WTC11 (cell line): ENCODE measurements around the gene GALNT9. TPM values are rescaled to one million over a fixed set of nuclear protein-coding genes. Genes with fewer than 3 reads are reported as not detected.

Experiments
- ATAC-seq: fragments of 200-7000 bp; cut with Tn5 transposase; 2 replicates; pipeline ENCODE4 v1.10.0; 2021; ENCODE audit warnings: mild to moderate bottlenecking, moderate library complexity
- CTCF ChIA-PET: fragments of 300-600 bp; sonication (Branson Sonifier 250); formaldehyde crosslinking; loops from one replicate; lab custom pipeline; 2021; ENCODE audit warnings: antibody characterized with exemption; lab: Charles Lee
- POLR2A ChIA-PET: fragments of 350-600 bp; sonication (Branson Sonifier 250); formaldehyde crosslinking; loops from one replicate; lab custom pipeline; 2021; ENCODE audit warnings: antibody characterized with exemption; lab: Charles Lee
- DNase-seq: peaks from one replicate; pipeline ENCODE4 v3.0.0; 2021; ENCODE audit warnings: low spot score
- H3K27ac Mint-ChIP-seq: 2 replicates; pipeline ENCODE4 v1.8.0; 2021; ENCODE audit warnings: mixed read lengths
- H3K27me3 Mint-ChIP-seq: 2 replicates; pipeline ENCODE4 v1.8.0; 2021; ENCODE audit warnings: low read depth, mild to moderate bottlenecking, moderate library complexity, mixed read lengths
- H3K36me3 Mint-ChIP-seq: 2 replicates; pipeline ENCODE4 v1.8.0; 2021; ENCODE audit warnings: mixed read lengths
- H3K4me1 Mint-ChIP-seq: 2 replicates; pipeline ENCODE4 v1.8.0; 2022; ENCODE audit warnings: mixed read lengths
- H3K4me3 Mint-ChIP-seq: 2 replicates; pipeline ENCODE4 v1.8.0; 2021; ENCODE audit warnings: mild to moderate bottlenecking, moderate library complexity, mixed read lengths
- H3K9me3 Mint-ChIP-seq: 2 replicates; pipeline ENCODE4 v1.8.0; 2021; ENCODE audit warnings: mixed read lengths
- ATF6 ChIP-seq: sonication (generic); formaldehyde crosslinking; IDR thresholded peaks from 2 replicates; pipeline ENCODE4 v1.8.1; 2023; ENCODE audit warnings: mild to moderate bottlenecking, missing genetic modification reagents
- CDX4 ChIP-seq: fragments of 250-450 bp; sonication (Bioruptor Pico); IDR thresholded peaks from 2 replicates; pipeline ENCODE4 v1.9.0; 2021; ENCODE audit warnings: moderate library complexity, mild to moderate bottlenecking, inconsistent platforms, borderline replicate concordance
- E2F5 ChIP-seq: sonication (generic); formaldehyde crosslinking; IDR thresholded peaks from 2 replicates; pipeline ENCODE4 v1.8.1; 2022; ENCODE audit warnings: mild to moderate bottlenecking, moderate library complexity, missing genetic modification reagents
- ELF4 ChIP-seq: sonication (generic); formaldehyde crosslinking; IDR thresholded peaks from 2 replicates; pipeline ENCODE4 v1.8.1; 2022; ENCODE audit warnings: low read depth, mild to moderate bottlenecking, moderate library complexity, missing genetic modification reagents
- ERG ChIP-seq: fragments of 250-450 bp; sonication (Bioruptor Pico); IDR thresholded peaks from 2 replicates; pipeline ENCODE4 v1.8.0; 2021; ENCODE audit warnings: mild to moderate bottlenecking
- ESRRA ChIP-seq: sonication (generic); formaldehyde crosslinking; IDR thresholded peaks from 2 replicates; pipeline ENCODE4 v1.8.1; 2022; ENCODE audit warnings: mild to moderate bottlenecking, missing genetic modification reagents, borderline replicate concordance
- NFATC4 ChIP-seq: fragments of 250-450 bp; sonication (Bioruptor Pico); IDR thresholded peaks from 2 replicates; pipeline ENCODE4 v1.9.0; 2021; ENCODE audit warnings: mild to moderate bottlenecking
- NR1H2 ChIP-seq: sonication (generic); formaldehyde crosslinking; IDR thresholded peaks from 2 replicates; pipeline ENCODE4 v1.9.0; 2021; ENCODE audit warnings: mild to moderate bottlenecking, moderate library complexity, missing genetic modification reagents
- OVOL2 ChIP-seq: fragments of 250-450 bp; sonication (Bioruptor Pico); IDR thresholded peaks from 2 replicates; pipeline ENCODE4 v1.9.0; 2021; ENCODE audit warnings: mild to moderate bottlenecking, borderline replicate concordance
- SMAD4 ChIP-seq: sonication (generic); formaldehyde crosslinking; IDR thresholded peaks from 2 replicates; pipeline ENCODE4 v1.8.0; 2022; ENCODE audit warnings: mild to moderate bottlenecking, missing genetic modification reagents
- SOX15 ChIP-seq: fragments of 250-450 bp; sonication (Bioruptor Pico); IDR thresholded peaks from 2 replicates; pipeline ENCODE4 v1.9.0; 2021; ENCODE audit warnings: mild to moderate bottlenecking
- TEAD1 ChIP-seq: sonication (generic); formaldehyde crosslinking; IDR thresholded peaks from 2 replicates; pipeline ENCODE4 v1.8.0; 2022; ENCODE audit warnings: mild to moderate bottlenecking, missing genetic modification reagents
- ZNF317 ChIP-seq: sonication (generic); formaldehyde crosslinking; IDR thresholded peaks from 2 replicates; pipeline ENCODE4 v1.8.1; 2023; ENCODE audit warnings: low read depth, mild to moderate bottlenecking, moderate library complexity, missing genetic modification reagents, borderline replicate concordance
- ZNF423 ChIP-seq: fragments of 250-450 bp; sonication (Bioruptor Pico); IDR thresholded peaks from 2 replicates; pipeline ENCODE4 v2.1.2; 2022; ENCODE audit warnings: mild to moderate bottlenecking, moderate library complexity
- ZNF512 ChIP-seq: sonication (generic); formaldehyde crosslinking; IDR thresholded peaks from 2 replicates; pipeline ENCODE4 v1.8.1; 2022; ENCODE audit warnings: missing genetic modification reagents, borderline replicate concordance
- total RNA-seq: library from RNA; stranded (reverse); gene quantifications from 3 replicates; pipeline ENCODE4 v1.2.3, GENCODE V29; 2021
- TF ChIP-seq, protein P1 (sequence below): fragments of 250-450 bp; sonication (Bioruptor Pico); IDR thresholded peaks from 2 replicates; pipeline ENCODE4 v2.1.2; 2022; ENCODE audit warnings: mild to moderate bottlenecking, moderate library complexity
- TF ChIP-seq, protein P2 (sequence below): fragments of 250-450 bp; sonication (Bioruptor Pico); IDR thresholded peaks from 2 replicates; pipeline ENCODE4 v1.9.0; 2021; ENCODE audit warnings: mild to moderate bottlenecking, borderline replicate concordance
- TF ChIP-seq, protein P3 (sequence below): sonication (generic); formaldehyde crosslinking; conservative IDR thresholded peaks from 2 replicates; pipeline ENCODE4 v1.8.1; 2022; ENCODE audit warnings: mild to moderate bottlenecking, missing genetic modification reagents

Gene GALNT9
- total RNA-seq, 1 experiment from 2014 or later: 0.90 TPM

- TF ChIP-seq CDX4 (CRISPR knock-in tag) (no peak), SMAD4 (no peak), ATF6 (CRISPR knock-in tag) (no peak), ZNF423 (CRISPR knock-in tag) (no peak), ELF4 (CRISPR knock-in tag) (no peak), NR1H2 (CRISPR knock-in tag) (no peak)
- TF ChIP-seq, protein P1, sequence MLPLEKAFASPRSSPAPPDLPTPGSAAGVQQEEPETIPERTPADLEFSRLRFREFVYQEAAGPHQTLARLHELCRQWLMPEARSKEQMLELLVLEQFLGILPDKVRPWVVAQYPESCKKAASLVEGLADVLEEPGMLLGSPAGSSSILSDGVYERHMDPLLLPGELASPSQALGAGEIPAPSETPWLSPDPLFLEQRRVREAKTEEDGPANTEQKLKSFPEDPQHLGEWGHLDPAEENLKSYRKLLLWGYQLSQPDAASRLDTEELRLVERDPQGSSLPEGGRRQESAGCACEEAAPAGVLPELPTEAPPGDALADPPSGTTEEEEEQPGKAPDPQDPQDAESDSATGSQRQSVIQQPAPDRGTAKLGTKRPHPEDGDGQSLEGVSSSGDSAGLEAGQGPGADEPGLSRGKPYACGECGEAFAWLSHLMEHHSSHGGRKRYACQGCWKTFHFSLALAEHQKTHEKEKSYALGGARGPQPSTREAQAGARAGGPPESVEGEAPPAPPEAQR (CRISPR knock-in tag): no peak
- TF ChIP-seq, protein P2, sequence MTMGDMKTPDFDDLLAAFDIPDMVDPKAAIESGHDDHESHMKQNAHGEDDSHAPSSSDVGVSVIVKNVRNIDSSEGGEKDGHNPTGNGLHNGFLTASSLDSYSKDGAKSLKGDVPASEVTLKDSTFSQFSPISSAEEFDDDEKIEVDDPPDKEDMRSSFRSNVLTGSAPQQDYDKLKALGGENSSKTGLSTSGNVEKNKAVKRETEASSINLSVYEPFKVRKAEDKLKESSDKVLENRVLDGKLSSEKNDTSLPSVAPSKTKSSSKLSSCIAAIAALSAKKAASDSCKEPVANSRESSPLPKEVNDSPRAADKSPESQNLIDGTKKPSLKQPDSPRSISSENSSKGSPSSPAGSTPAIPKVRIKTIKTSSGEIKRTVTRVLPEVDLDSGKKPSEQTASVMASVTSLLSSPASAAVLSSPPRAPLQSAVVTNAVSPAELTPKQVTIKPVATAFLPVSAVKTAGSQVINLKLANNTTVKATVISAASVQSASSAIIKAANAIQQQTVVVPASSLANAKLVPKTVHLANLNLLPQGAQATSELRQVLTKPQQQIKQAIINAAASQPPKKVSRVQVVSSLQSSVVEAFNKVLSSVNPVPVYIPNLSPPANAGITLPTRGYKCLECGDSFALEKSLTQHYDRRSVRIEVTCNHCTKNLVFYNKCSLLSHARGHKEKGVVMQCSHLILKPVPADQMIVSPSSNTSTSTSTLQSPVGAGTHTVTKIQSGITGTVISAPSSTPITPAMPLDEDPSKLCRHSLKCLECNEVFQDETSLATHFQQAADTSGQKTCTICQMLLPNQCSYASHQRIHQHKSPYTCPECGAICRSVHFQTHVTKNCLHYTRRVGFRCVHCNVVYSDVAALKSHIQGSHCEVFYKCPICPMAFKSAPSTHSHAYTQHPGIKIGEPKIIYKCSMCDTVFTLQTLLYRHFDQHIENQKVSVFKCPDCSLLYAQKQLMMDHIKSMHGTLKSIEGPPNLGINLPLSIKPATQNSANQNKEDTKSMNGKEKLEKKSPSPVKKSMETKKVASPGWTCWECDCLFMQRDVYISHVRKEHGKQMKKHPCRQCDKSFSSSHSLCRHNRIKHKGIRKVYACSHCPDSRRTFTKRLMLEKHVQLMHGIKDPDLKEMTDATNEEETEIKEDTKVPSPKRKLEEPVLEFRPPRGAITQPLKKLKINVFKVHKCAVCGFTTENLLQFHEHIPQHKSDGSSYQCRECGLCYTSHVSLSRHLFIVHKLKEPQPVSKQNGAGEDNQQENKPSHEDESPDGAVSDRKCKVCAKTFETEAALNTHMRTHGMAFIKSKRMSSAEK (CRISPR knock-in tag): no peak
These were observed 31.8 kb upstream of the GALNT9 start (continued) for GRCh38 chr12:132360906-132361777.

DNA sequence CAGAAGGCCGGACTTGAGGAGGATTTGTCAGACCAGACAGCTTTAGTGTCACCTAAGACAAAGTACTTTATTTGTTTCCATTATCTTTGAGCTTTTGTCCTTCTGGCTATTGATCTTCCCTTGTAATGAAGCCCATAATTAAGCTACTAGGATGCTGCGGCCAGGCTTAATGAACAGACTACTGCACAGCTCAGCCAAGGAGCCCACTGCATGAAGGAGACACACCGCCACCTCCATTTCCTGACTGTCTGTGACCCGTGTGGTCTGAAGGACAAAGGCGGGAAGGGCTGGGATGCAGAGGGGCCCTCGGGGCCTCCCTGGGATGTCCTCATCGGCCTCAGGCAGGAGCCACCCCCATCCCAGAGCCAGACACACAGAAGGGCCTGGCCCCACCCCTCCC lies 31.0 kb upstream of the GALNT9 start:
- DNase-seq (no peak), ATAC-seq (no peak)
- H3K4me1 Mint-ChIP-seq: peaks cover 2% of the 10 kb centered on the region
- H3K9me3 Mint-ChIP-seq: peaks cover 5% of the 10 kb centered on the region; the same call in 1 of the 2 replicates
- POLR2A ChIA-PET: no interaction called here
- H3K36me3 Mint-ChIP-seq: peaks cover 4% of the 10 kb centered on the region
- no peak overlapping the region for H3K27ac Mint-ChIP-seq
- peaks cover 28% of the 10 kb centered on the region for H3K27me3 Mint-ChIP-seq
- CTCF ChIA-PET: no interaction called here
- TF ChIP-seq OVOL2 (CRISPR knock-in tag) (no peak), SMAD4 (no peak), NFATC4 (CRISPR knock-in tag) (no peak), ZNF317 (CRISPR knock-in tag) (no peak), CDX4 (CRISPR knock-in tag) (no peak), E2F5 (CRISPR knock-in tag) (no peak), NR1H2 (CRISPR knock-in tag) (no peak), TEAD1 (CRISPR knock-in tag) (no peak), SOX15 (CRISPR knock-in tag) (no peak), ELF4 (CRISPR knock-in tag) (no peak), ESRRA (no peak), ERG (CRISPR knock-in tag) (no peak), ZNF512 (CRISPR knock-in tag) (no peak)
- TF ChIP-seq, protein P3, sequence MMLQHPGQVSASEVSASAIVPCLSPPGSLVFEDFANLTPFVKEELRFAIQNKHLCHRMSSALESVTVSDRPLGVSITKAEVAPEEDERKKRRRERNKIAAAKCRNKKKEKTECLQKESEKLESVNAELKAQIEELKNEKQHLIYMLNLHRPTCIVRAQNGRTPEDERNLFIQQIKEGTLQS (CRISPR knock-in tag): no peak
- H3K4me3 Mint-ChIP-seq: no peak overlapping the region
